Right hindlimb (tissue), 1 donor: Measurements from ENCODE around the gene FAM131A.
"Not testable (repeated sequence)": the region's sequence is repeated elsewhere in the genome, so short reads cannot be mapped to it uniquely, and the experiment has no call there.

ENCODE experiments used
- DNase-seq: peaks from one replicate; pipeline ENCODE4 v3.0.0-alpha.2; 2018

The FAM131A gene

DNA sequence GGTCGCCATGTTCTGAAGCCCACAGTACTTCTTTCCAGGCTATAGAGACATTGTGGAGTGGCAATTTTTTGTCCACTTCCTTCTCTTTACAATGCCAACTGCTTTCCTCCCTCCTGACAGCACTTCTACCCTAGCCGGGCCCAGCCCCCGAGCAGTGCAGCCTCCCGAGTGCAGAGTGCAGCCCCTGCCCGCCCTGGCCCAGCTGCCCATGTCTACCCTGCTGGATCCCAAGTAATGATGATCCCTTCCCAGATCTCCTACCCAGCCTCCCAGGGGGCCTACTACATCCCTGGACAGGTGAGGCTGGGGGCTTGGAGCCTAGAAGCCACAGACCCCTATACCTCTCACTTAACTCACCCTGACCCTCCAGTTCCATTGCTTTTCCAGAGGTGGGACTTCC is 20.2 kb upstream of the FAM131A start:
- no peak for DNase-seq

- peak; percentile 91 for DNase-seq
Observed at GRCh38 chr3:184320104-184320445, 17.3 kb upstream of the FAM131A start.

GRCh38 chr3:184321666-184322065 is 15.7 kb upstream of the FAM131A start:
- DNase-seq, result no peak

DNA sequence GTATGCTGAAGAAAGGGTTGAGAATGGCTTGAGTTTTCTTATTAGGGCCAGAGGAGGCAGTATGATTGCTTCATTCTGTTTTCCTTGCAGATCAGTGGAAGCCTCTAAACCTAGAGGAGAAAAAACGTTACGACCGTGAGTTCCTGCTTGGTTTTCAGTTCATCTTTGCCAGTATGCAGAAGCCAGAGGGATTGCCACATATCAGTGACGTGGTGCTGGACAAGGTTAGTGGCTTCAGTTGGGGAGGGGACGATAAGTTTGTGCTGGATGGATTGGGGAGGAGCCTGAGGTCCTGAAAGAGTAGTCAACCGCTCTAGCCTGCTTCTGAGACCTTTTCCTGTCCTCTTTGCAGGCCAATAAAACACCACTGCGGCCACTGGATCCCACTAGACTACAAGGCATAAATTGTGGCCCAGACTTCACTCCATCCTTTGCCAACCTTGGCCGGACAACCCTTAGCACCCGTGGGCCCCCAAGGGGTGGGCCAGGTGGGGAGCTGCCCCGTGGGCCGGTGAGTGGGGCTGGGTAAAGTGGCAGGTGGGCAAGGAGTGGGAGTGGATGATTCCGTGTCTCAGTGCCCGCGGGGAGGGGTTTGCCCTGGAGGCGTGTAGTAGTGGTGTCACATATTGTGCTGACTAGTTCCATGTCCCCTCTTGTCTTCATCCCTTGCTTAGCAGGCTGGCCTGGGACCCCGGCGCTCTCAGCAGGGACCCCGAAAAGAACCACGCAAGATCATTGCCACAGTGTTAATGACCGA is 14.5 kb upstream of the FAM131A start:
- DNase-seq, result no peak

- no peak for DNase-seq
Observed at GRCh38 chr3:184323696-184324095, 13.7 kb upstream of the FAM131A start.

DNA sequence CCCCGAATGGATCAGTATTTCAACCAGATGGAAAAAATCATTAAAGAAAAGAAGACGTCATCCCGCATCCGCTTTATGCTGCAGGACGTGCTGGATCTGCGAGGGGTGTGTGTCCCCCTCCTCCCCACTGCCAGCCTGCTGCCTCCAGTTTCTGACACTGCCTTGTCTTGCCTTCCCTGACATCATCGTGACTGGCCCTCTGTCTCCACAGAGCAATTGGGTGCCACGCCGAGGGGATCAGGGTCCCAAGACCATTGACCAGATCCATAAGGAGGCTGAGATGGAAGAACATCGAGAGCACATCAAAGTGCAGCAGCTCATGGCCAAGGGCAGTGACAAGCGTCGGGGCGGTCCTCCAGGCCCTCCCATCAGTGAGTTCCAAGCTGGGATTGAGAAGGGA is 12.1 kb upstream of the FAM131A start:
- DNase-seq, result no peak

DNA sequence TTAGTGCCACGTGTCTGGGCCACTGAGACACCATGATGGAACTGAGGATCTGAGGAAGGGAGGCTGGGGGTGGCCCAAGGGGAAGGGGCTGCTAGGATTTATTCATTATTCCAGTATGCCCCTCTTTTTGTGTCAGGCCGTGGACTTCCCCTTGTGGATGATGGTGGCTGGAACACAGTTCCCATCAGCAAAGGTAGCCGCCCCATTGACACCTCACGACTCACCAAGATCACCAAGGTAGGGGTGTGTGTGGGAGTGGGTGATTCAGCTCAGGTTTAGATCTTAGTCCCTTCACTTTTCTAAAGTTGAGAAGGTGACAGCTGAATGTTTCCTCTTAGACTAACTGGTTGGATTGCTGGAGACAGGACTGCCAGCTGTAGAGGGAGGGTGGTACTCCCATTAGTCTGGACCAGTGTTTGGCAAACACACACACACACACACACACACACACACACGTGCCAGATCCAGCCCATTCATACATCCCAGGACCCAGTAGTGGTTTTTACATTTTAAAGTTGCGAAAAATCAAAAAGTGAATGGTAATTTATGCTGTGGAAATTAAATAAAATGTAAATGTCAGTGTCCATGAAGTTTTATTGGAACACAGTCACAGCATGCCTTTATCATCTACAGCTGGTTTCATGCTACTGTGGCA is 11.6 kb upstream of the FAM131A start:
- DNase-seq, result no peak

- DNase-seq, result no peak
Observed at GRCh38 chr3:184327171-184327570, 10.2 kb upstream of the FAM131A start.

DNA sequence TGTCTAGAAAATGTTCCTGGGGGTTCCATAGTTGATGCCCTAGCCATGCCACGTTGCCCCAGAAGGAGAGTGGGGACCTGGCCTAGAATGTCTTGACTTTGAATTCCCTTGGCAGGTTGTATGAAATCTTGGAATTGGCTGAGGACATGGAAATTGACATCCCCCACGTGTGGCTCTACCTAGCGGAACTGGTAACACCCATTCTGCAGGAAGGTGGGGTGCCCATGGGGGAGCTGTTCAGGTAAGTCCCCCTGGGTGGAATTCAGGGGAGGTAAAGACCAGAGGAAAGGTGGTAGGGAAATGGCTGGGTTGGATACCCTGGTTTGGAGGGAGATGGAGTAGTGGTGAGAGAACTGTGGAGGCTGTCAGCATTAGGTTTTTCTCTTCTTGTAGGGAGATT is 8.9 kb upstream of the FAM131A start:
- DNase-seq, result no peak

DNA sequence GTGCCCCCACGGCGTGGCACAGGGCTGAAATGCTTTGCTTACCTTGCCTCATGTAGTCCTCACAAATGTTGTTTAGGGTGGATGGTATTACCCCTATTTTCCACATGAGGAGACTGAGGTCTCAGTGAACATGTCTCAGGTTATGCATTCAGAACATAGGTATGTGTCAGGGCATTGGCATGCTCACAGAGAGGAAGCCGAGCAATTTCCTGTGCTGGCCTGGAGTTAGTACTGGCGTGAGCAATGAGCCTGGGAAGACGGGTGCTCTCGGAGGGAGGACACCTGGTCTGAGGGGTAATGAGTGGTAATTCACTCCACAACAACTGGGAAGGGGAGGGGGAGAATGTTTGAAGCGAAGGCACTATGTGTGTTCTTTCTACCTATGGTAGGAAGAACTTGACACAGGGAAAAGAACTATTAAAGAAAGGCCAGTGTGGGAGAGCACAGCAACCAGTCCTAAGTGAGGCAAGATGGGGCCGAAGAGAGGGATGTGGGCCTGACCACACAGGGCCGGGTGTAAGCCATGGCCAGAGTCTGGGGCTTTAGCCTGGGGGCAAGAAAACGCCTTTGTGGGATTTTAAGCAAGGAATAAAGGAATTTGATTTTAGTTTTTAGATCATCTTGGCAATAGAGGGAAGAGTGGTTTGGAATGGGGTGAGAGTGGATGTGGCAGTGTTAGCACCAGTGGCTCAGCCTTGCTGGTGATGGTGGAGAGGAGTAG is 4.9 kb upstream of the FAM131A start:
- DNase-seq, result no peak

GRCh38 chr3:184333190-184333589 is 4.2 kb upstream of the FAM131A start:
- DNase-seq, result no peak

DNA sequence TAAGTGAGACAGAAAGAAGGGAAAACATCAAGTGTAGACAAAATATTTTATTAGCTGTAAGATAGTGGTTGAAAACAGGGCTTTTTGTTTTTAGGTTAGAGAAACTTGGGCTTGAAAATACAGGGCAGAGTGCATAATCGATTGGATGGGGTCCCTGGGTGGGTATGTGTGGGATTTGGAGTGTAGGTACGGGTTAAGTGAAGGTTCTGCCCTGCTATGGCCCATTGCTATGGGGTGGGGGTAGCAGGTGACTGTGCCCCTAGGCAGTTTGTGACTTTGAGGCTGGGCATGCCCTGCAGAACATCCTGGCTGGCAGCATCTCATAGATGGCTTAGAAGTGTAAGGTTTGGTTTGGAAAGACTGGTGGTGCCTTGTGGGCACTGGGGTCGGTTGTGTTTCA is 3.7 kb upstream of the FAM131A start:
- no peak for DNase-seq

- no peak for DNase-seq
Observed at GRCh38 chr3:184334470-184335158, 2.8 kb upstream of the FAM131A start.

DNA sequence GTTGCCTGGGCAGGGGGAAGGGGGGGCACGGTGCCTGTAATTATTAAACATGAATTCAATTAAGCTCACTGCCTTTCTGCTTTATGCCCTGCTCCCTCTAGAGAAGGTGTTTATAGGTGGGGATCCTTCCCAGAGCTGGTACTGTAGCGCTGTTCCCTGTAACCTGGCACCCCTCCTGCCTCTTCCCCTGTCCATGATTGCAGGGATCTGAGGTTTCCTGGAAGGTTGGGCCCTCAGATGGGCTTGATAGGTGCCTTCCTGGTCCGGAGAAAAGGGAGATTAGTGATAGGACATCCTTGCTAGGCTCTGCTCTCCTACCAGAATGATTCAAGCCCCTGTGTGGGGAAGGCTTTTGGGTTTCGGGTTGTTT is 2.1 kb upstream of the FAM131A start:
- no peak for DNase-seq

DNA sequence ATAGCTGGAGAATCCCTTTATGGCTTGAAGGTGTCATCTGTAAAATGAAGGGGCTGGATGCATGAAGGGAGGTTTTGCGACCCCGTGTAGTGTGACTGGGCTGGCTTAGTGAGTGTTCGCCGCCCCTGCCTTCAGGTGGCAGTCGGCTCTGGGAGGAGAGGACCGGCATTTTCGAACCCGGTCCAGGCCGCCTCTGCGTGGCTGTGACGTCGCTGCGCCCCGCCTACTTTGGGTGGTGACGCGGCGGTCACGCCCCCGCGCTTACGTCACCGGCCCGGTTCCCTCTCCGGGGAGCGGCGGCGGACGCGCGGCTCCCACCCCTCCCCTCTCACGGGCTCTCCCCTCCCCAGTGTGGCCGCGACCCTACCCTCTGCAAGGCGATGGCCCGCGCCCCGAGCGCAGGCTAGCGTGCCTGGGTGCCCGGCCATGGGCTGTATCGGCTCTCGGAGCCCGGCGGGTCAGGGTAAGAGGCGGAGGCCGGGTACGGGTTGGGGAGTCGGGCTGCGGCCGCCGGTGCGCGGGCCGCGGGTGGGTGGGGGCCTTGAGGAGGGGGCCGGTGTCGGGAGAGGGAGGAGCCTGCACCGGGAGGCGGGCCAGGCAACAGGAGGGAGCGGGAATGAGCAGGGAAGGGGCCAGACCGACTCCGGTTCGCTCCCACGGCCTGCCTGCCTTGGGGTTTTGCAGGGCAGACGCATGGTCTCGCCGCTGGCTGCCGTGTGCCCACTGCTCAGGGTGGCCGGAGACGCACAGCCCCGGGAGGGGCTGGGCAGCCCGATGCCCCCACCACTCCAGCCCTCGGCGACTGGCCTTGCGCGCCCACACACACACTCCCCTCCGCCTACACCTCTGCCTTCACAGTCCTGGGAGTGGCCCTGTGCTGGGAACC is 1.5 kb upstream of the FAM131A start:
- DNase-seq, result peak; percentile 92

DNA sequence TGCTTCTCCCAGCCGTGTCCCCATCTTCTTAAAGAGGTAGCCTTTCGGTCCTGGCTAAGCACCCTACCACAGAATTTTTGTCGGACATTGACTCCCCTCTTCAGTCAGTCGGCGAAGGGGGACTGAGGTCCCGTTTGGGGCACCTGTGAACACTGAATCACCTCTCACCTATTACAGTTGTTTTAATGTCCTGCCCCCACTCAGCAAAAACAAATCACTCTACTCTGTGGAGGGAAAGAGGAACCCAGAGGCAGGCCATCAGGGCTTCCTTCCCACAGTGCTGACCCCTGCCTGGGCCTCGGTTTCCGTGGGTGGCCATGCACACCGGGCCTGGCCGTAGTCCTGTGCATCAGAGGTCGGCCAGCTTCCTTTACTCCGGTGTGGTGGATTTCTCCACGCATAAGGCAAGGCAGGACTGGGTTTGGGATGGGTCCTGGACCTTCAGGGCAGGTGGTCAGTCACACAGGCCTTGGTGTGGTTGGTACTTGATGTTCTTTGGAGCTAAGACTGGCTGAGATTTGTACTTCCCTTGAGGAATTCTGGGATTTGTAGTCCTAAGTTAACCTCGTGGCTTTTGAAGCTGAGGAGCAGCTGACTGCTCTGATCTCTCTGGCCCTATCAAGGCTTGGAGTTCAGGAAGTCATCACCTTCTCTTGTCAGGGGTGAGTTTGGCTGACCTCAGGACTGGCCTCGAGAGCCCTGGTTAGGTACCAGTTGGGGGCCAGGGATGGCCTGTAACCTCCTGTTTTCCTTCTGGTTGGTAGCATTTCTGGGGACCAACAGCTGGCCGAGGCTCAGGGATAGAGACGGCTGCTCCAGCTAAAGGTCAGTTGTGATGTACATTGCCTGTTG is 627 bp upstream of the FAM131A start:
- peak; percentile 57 for DNase-seq

DNA sequence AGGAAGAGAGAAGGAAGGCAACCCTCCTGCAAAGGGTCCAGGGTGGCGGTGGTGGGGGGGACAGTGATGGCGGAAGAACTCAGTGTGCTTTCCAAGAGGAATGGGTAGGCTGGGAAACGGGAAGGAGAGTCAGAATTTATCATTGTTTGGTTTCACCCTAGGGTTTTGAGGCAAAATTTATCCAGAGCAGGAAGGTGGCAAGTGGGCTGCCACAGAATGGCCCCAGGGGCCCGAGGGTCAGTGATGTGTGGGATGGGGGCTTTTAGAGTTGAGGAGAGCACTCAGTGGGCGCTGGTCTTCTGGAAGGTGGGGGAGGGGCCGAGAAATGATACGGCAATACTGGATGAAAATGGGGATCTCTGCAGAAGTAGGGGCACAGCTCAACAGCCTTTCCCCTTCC is 581 bp downstream of the FAM131A start:
- no peak for DNase-seq

GRCh38 chr3:184338511-184338945 is 1.1 kb downstream of the FAM131A start:
- DNase-seq, result peak; percentile 93

GRCh38 chr3:184339001-184339400 is 1.6 kb downstream of the FAM131A start:
- DNase-seq, result no peak

- not testable (repeated sequence) for DNase-seq
Observed at GRCh38 chr3:184339451-184340135, 2.2 kb downstream of the FAM131A start.

GRCh38 chr3:184341925-184342324 is 4.5 kb downstream of the FAM131A start:
- no peak for DNase-seq
